Renal cortical epithelial cell (primary cell): ENCODE measurements around the gene NLN. TPM values are rescaled to one million over a fixed set of nuclear protein-coding genes. Genes with fewer than 3 reads are reported as not detected.
"Not testable (repeated sequence)": the region's sequence is repeated elsewhere in the genome, so short reads cannot be mapped to it uniquely, and the experiment has no call there.

Source experiments
- DNase-seq: peaks from one replicate; pipeline ENCODE4 v3.0.0-alpha.2; 2011; ENCODE audit warnings: low read depth
- total RNA-seq: library from RNA; depleted of rRNA; stranded (reverse); fragments of >200 nt; gene quantifications from 2 replicates; pipeline ENCODE4 v1.2.3, GENCODE V29; 2014

The NLN gene
- total RNA-seq, 1 donor from 2014 or later: 67.6 TPM

GRCh38 chr5:65732046-65732445 is 10.0 kb downstream of the NLN start:
- not testable (repeated sequence) for DNase-seq

- DNase-seq: peak; percentile 56
These were observed 12.3 kb downstream of the NLN start for GRCh38 chr5:65734196-65734775.

GRCh38 chr5:65734921-65735320 is 12.9 kb downstream of the NLN start:
- DNase-seq: no peak

- DNase-seq: no peak
These were observed 14.0 kb downstream of the NLN start for GRCh38 chr5:65736011-65736410.

GRCh38 chr5:65737842-65738241 is 15.8 kb downstream of the NLN start:
- no peak for DNase-seq

GRCh38 chr5:65738305-65738704 is 16.3 kb downstream of the NLN start:
- DNase-seq: no peak

GRCh38 chr5:65739162-65739561 is 17.2 kb downstream of the NLN start:
- DNase-seq: no peak

- DNase-seq: peak; percentile 87
These were observed 20.7 kb downstream of the NLN start for GRCh38 chr5:65742565-65743231.

GRCh38 chr5:65749221-65749844 is 27.3 kb downstream of the NLN start:
- DNase-seq: no peak

- no peak for DNase-seq
These were observed 28.0 kb downstream of the NLN start for GRCh38 chr5:65749956-65750355.

GRCh38 chr5:65750938-65751337 is 28.9 kb downstream of the NLN start:
- no peak for DNase-seq

- DNase-seq: peak; percentile 43
These were observed 31.2 kb downstream of the NLN start for GRCh38 chr5:65753189-65753588.

- DNase-seq: no peak
These were observed 36.6 kb downstream of the NLN start for GRCh38 chr5:65758546-65759144.

GRCh38 chr5:65760504-65761275 is 38.7 kb downstream of the NLN start:
- peak; percentile 56 for DNase-seq

- DNase-seq: no peak
These were observed 40.2 kb downstream of the NLN start for GRCh38 chr5:65762234-65762633.

- no peak for DNase-seq
These were observed 43.6 kb downstream of the NLN start for GRCh38 chr5:65765582-65765981.

- no peak for DNase-seq
These were observed 44.2 kb downstream of the NLN start for GRCh38 chr5:65766175-65766574.

GRCh38 chr5:65766781-65767180 is 44.8 kb downstream of the NLN start:
- DNase-seq: no peak

- no peak for DNase-seq
These were observed 45.6 kb downstream of the NLN start for GRCh38 chr5:65767565-65767964.

- no peak for DNase-seq
These were observed 46.8 kb downstream of the NLN start for GRCh38 chr5:65768723-65769346.

- DNase-seq: peak; percentile 86
These were observed 47.5 kb downstream of the NLN start for GRCh38 chr5:65769539-65769938.

- no peak for DNase-seq
These were observed 49.3 kb downstream of the NLN start for GRCh38 chr5:65771266-65771665.
